Esophagus mucosa (tissue), 1 donor: ENCODE results near the gene NT5DC3. TPM values are rescaled to one million over a fixed set of nuclear protein-coding genes. Genes with fewer than 3 reads are reported as not detected.

Experiments used
- ATAC-seq: fragments of 200-7000 bp; cut with Tn5 transposase; one replicate; pipeline ENCODE4 v1.9.1; 2020
- total RNA-seq: library from RNA; stranded (reverse); gene quantifications from one replicate; pipeline ENCODE4 v1.2.4, GENCODE V29; 2023
- donor health status: DM: yes; HTN: yes; CAD: no.

NT5DC3 gene
- total RNA-seq, 1 donor from 2014 or later = 4.8 TPM

- no peak for ATAC-seq
Measured at GRCh38 chr12:103780992-103781391, 60.0 kb downstream of the NT5DC3 start.

GRCh38 chr12:103780093-103780440 lies 61.0 kb downstream of the NT5DC3 start:
- ATAC-seq = no peak

DNA sequence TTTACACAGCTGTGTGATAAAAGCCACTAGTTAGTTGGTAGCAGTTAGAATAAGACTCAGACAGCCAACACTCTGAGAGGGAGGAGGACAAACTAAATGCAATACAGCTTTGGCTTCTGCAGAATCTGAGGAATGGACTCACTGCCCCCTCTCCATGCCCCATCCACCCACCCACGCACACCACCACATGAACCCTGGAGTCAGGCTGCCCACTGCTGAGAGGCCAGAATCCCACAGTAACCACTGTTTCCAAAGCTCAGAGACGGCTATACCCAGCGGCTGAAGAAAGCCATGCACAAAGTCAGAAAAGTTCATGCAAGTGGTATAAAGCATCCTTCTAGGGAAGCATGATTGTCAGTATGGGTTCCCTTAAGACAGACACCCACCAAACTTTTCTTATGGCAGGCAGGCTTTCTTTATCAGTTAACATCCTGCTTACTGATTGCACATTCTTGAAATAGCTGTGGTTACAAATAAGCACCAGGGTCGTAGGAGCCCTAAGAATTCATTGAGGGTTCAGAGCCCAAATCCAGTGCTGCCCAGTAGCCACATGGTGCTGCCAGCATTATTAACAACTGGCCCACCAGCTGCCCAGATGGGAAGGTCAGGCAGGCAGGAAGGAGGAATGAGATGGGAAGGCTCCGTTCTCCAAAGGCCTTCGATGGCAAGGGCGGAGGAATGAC lies 61.5 kb downstream of the NT5DC3 start:
- ATAC-seq = no peak

GRCh38 chr12:103778781-103779180 lies 62.3 kb downstream of the NT5DC3 start:
- no peak for ATAC-seq

DNA sequence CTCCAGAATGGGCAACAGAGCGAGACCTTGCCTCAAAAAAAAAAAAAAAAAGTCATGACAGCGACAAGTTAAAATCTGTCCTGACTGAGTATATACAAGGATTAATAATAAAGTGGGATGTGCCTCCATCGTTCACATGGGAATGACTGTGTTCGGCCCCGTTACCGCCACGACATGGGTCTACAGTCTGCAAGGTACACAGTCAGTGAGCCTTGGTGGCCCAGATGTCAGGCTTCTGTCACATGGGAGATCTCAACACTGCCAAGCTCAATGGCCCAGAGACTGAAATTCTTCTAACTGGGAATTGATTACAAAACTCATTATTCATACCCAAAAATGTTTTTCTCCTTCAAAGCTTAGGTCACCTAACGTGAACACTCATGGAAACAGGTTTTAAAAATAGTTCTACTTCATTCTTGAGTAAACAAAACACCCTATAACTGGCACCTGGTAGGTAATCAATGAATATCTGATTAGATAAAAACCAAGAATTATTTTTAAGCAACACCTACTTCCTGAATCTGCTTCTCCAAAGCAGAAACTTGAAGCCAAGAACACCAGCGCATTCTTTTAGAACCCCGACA lies 66.0 kb downstream of the NT5DC3 start:
- no peak for ATAC-seq

- no peak for ATAC-seq
Measured at GRCh38 chr12:103773109-103773910, 67.7 kb downstream of the NT5DC3 start.

DNA sequence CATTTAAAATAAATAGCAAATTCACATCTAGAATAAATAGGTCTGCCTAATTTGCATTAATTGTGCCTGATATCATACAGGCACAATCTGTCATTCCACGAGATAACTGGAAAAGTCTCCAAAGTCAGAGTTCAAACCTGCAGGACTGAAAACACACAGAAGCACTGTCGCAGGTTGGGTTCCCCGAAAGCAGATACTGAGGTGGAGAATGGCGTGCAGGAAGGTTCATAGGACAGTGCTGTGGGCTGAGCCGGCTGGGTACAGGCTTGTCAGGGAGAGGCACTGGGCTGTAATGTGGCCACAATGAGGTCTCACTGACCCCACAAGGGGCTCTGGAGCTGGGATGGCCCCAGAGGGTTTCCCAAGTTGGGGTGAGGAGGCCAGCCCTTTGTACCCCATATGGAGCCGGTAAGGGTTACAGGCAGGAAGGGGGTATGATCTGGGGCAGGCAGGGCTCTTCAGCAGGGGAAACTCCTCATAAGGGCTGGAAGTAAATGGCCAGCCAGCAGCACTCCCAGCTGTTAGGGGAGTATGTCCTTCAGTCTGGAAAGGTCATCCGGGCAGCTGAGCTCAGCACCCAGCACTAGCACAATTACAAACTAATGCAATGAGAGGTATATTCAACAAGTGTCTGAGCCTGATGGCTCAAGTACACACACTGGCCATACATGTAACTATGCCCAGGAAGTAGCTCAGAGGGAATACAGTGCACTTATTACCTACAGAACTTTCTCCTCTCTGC lies 68.5 kb downstream of the NT5DC3 start:
- ATAC-seq = peak; percentile 17

DNA sequence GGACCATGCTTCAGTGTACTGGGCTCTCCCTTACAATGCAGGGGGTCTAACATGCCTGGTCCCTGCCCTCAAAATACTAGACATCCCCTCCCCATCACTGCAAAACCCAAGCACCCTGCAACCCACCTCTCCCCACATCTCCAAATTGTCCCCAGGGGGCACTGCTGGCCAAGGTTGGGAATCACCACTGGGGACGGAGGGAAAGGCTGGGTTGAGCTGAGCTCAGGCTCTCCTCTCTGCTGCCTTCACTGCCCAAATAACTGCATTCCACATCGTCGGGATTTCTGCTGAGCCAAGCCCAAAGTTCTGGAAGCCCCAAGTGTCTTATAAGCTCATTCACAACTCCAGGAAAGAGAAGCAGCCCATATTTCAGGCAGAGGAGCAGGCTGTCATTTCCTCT lies 69.6 kb downstream of the NT5DC3 start:
- ATAC-seq = peak; percentile 51

- no peak for ATAC-seq
Measured at GRCh38 chr12:103769240-103769945, 71.6 kb downstream of the NT5DC3 start.

GRCh38 chr12:103768467-103769123 lies 72.4 kb downstream of the NT5DC3 start:
- no peak for ATAC-seq

- no peak for ATAC-seq
Measured at GRCh38 chr12:103766028-103766427, 75.0 kb downstream of the NT5DC3 start.

DNA sequence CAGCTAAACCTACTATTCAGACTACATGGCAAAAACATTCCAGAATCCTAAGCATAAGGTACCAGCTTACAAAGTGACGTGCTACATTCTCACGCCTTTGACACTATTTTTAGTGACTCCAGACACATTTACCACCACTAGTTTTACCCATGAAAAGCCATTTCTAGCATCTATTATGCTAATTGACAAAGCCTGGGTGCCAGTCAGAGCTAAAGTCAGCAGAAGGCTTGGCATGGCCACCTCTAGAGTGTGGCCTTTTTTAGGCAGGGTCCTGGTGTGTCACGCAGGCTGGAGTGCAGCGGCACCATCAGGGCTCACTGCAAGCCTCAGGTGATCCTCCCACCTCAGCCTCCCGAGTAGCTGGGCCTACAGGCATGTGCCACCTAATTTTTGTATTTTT lies 75.7 kb downstream of the NT5DC3 start:
- no peak for ATAC-seq

GRCh38 chr12:103762473-103762872 lies 78.6 kb downstream of the NT5DC3 start:
- no peak for ATAC-seq

GRCh38 chr12:103758310-103759089 lies 82.5 kb downstream of the NT5DC3 start:
- ATAC-seq = peak; percentile 45

- ATAC-seq = no peak
Measured at GRCh38 chr12:103757248-103757647, 83.8 kb downstream of the NT5DC3 start.

DNA sequence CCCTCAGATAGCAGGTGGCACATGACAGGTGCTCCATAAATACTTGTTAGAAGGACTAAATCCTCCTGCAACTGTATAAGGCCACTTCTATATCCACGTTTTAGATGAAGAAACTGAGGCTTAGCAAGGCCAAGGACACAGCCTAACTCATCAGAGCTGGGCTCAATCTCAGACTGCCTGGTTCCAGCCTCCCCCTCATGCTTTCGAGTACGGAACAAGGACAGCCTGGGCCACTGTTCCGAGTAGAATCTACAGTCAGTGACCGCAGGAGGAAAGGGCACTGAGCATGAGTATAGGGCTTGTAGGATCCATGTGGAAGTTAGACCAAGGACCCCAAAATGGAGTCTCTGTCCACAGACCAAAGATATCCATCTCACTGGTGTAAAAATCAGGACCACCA lies 84.6 kb downstream of the NT5DC3 start:
- no peak for ATAC-seq

- ATAC-seq = no peak
Measured at GRCh38 chr12:103755425-103755824, 85.6 kb downstream of the NT5DC3 start.

GRCh38 chr12:103751600-103751999 lies 89.4 kb downstream of the NT5DC3 start:
- ATAC-seq = no peak

DNA sequence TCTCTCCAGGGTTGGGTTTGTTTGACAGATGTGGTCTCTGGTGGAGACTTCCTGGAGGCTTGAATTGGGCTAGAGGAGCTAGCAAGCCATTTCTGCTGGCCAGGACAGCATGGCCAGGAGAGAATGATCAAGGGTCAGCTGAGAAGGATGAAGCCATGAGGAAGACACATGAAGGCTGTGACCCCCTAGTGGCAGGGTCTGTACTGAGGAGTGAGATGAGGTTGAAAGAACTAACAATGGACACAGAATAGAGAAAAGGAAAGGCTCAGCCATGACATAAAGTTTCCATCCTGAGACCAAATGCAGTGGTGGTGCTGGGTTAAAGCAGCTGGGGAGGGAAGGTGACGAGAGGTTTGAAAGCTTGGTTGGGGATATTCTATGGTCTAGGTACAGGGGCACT lies 89.9 kb downstream of the NT5DC3 start:
- no peak for ATAC-seq

DNA sequence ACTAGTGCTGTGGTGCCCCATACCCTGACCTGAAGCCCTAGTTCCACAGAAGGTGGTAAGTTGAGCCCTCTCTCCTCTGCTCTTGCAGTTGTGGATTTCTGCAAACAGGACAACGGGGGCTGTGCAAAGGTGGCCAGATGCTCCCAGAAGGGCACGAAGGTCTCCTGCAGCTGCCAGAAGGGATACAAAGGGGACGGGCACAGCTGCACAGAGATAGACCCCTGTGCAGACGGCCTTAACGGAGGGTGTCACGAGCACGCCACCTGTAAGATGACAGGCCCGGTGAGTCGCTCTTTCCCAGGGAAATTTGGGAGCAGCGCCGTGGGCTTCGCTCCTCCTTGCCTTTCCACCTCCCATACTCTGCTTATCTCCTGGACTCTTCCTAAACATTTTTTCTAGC lies 92.2 kb downstream of the NT5DC3 start:
- ATAC-seq = no peak

GRCh38 chr12:103748002-103748401 lies 93.0 kb downstream of the NT5DC3 start:
- peak; percentile 44 for ATAC-seq
